HG03460 (cell line): Measurements from ENCODE around the gene SCT.

Source experiments
- ATAC-seq: cut with Tn5 transposase; IDR thresholded peaks from one replicate; pipeline ENCODE4 v1.9.1; 2021; ENCODE audit not compliant: unreplicated experiment

Gene SCT

DNA sequence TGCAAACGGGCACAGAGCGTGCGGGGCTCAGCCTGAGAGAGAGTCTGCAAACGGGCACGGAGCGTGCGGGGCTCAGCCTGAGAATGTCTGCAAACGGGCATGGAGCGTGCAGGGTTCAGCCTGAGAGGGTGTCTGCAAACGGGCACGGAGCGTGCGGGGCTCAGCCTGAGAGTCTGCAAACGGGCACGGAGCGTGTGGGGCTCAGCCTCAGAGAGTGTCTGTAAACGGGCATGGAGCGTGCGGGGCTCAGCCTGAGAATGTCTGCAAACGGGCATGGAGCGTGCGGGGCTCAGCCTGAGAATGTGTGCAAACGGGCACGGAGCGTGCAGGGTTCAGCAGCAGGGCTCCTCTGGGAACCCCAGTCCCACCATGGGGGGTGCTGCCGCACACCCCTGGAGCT, 37.2 kb downstream of the SCT start:
- ATAC-seq = no peak

DNA sequence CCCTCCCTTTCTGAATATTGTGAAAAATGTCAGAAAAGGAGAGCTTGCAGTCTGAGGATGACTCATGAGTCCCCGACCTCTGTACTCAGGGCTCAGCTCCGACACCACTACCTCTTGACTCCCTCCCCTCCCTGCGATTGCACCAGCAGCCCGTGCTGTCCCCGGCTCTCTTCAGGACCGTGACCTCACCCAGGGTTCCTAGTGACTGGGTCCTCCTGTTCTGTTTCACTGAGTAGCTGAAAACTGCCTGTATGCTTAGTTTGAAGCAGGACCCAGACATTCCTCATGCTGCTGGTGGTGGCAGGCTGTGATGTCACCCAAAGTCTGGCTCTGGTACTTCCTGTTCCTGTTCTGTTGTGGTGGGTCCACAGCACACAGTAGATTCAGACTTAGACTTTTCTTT, 39.0 kb downstream of the SCT start:
- ATAC-seq = no peak

DNA sequence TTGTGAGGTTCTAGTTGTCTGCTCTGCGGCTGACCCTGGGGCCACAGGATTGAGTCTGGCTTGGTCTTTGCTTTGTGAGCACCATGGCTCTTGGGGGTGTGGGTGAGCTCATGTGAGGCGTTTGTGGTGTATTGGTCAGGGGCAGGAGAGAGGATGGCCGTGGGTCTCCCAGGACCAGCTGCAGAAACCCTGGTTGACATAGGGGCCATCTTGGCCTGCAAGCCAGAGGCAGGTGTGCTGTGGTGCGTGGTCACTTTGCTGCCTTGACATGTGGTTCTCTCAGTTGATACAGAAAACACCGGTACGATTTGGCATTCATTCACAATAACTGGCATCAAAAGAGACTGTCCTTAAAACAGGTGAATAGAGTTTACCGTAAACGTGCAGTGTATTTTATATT, 39.4 kb downstream of the SCT start:
- ATAC-seq = no peak

DNA sequence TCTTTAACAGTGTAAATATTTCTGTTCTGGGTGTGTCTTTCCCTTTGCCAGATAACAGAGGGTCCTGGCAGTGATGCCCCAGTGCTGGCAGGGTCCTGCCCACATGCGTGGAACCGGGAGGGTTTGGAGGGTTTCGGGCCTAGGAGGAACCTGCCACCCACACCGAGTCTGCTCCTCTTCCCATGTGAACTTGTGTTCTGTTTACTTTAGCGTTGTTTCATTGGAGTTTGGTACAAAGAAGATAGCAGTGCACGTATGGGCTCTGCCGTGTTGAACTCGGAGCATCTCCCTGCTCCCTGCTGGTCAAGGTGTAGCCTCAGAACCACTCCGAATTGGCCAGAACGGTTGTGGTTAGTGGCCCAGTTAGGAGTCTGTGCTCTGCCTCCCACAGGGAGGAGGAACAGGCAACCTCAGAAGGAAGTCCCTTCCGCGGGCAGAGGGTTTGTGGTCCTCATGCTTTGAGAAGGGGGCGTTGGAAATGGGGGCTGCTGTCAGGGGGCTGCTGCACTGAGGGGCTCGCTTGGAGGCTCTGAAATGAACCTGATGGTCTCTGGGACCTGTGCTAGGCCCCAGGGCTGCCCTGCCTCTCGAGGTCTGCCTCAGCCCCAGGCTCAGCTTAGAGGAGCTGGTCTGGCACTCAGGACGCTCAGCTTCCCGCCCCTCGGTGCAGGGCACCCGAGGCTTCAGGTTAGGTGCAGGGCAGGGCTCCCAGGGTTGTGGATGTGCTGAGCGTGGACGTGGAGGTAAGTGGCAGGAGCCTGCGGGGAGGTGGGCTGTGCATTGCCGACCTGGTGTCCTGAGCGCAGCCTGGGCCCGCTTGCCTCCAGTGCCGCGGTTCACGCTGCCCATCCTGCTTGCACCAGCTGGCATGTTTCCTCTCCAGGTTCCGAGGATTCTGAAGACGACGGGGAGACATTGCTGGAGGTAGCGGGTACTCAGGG, 40.3 kb downstream of the SCT start:
- no peak for ATAC-seq

DNA sequence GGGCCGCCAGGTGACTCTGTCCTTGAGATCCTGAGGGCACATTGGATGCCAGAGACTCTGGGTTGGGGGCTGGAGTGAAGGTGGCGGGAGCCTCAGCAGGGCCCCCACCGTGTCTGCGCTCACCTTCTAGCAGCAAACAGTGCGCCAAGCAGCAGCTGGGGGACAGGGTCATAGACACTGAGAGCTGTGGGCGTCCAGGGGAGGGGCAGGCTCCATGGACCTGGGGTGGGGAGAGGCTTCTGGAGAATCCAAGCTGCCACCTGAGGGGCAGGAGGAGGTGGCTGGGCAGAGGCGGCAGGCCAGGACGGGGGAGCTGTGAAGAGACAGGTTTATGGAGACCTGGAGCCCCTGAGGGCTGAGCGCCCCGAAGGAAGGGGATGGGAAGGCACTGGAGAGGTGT, 42.7 kb downstream of the SCT start:
- ATAC-seq = no peak

DNA sequence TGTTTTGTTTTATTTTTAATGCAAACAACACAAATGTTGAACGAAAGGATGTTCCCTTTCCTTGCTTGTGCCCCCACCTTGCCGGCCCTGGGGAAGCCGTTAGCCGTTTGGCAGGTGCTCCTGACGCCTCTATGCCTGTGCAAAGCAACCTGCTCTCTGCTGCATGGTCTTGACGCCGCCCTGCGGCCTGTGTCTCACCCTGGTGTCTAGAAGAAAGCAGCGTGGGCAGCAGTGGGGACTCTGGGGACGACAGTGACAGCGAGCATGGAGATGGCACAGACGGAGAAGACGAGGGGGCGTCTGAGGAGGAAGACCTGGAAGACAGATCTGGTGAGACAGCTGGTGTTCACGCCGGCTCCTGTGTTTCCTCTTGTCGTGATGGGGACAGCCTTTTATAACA, 45.2 kb downstream of the SCT start:
- ATAC-seq = no peak

DNA sequence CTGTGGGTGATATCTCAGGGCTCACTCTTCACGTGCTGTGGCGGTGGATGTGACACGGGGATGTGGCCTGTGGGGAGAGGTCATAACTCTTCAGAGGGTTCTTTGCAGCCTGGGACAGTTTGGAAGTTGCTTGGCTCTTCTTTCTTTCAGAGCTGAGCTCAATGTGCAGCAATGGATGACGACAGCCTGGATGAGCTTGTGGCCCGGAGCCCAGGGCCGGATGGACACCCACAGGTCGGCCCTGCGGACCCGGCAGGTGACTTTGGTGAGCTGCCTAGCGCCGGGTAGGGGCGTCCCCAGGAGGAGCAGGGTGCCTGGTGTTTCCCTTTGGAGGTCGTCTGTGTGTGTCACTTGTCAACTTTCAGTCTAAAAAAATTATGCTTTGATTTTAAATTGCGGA, 45.6 kb downstream of the SCT start:
- ATAC-seq = no peak

DNA sequence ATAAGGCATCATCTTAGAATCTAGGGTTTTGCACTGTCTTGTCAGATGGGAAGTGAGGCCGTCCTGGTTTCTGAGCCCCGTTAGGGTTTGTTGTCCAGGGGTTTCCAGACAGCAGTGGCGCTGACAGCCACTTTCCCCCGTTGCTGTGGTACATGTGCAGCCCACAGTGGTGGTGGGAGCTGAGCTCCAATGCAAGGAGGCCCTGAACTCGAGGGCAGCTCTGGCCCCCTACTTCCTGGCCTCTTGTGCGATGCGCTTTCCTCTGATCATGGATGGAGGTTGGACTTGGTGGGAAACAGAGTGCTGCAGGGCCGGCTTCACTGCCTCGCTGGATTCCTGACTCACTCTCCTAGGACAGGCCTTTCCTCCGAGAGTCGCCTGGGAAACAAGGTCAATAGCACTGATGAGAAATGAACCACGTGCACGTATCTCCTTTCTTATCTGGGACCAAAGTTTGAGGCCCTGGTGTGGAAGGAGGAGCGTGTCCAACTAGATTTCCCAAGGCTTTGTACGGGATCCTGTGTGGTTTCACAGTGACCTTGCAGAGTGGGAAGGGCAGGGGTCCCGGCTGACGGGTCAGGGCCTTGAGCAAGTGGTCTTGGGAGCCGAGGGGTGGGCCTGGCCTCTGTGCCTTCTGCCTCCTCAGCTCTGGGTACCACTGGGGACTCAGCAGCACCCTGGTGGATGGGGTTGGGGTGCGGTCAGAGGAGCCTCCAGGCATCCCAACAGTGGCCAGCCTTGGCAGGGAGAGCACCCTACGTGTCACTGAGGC, 47.0 kb downstream of the SCT start:
- ATAC-seq = no peak

DNA sequence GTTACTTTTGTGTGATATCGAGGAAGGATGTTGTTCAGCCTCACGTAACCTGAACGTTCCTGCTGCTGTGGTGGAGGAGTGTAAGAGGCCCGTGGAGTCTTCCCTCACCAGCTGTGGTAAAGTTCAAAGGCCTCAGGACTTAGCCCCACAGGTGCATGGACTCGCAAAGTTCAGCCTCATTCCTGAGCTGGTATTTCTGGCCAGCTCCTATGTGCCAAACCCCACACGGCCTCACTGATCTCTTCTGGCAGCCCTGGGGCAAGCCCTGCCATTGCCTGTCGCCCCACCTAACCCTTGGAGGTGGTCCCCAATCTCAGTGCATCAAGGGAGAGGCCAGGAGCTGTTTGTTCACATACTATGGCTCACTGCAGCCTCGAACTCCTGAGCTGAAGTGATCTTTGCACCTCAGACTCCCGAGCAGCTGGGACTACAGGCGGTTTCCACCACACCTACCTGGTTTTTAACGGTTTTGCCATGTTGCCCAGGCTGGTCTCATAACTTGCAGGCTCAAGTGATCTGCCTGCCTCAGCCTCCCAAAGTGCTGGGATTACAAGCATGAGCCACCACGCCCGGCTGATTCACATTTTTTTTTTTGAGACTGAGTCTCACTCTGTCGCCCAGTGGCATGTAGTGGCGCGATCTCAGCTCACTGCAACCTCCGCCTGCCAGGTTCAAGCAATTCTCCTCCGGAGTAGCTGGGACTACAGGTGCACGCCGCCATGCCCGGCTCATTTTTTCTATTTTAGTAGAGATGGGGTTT, 48.5 kb downstream of the SCT start:
- no peak for ATAC-seq

DNA sequence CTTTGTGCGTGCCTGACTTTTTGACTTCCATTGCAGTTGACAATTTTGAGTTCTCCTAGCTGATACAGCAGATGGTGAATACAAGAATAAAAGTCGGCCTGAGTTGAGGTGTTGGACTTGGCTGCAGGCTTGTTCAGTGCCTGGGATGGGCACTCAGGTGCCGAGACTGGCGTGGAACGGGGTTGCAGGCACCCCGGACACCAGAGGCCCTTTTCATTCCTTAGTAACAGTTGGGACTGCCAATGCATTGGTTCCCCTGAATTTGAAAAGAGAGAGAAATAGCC, 49.4 kb downstream of the SCT start:
- ATAC-seq = no peak

DNA sequence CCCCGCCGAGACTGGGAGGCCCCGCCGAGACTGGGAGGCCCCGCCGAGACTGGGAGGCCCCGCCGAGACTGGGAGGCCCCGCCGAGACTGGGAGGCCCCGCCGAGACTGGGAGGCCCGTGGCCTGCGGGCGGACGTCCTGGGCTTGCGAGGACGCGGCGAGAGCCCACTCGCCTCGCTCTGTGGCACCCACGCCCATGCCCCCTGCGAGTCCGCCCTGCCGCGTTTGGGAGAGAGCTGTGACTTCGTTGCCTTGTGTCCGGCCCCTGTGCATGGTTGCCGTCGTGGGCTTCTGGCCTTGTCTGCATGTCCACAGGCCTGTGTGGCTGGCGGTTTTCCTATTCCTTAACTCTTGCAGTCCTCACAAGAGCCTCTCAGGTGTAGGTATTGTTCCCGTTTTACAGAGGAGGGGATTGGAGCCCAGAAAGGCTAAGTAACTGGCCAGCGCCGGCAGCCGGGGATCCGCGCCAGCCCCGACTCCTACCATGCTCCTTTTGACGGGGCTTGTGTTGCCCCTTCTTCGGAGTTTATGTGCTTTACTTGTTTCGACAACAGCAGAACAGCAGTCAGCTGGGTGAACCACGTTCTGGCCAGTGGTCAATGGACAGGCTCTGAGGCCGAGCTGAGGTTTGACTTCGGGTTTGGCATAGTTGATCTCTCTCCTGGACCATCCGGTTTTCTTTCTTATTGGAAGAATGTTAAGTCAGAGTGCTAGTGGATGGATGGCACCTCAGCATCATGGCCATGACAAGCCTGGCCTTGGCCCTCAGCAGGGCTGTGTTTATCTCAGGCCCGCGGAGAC, 50.0 kb downstream of the SCT start:
- ATAC-seq = no peak
